Body of pancreas (tissue), 4 donors: ENCODE results near the gene GJD4. TPM values are rescaled to one million over a fixed set of nuclear protein-coding genes. Genes with fewer than 3 reads are reported as not detected.
A peak's percentile ranks its signal among the peaks of the same experiment; 100 is the strongest.

Source experiments
- ATAC-seq: fragments of 150-250 bp; one replicate; pipeline ENCODE4 v1.9.1; 2016
- DNase-seq, 4 donors: peaks; one replicate each; pipeline ENCODE4 v3.0.0-alpha.2; 2019
- H3K27ac ChIP-seq, 4 donors: fragments of 200-600 bp; sonication (generic); 1 replicate in 3 of 4; 2 replicates in 1 of 4; pipeline versions ENCODE4 v1.5.1 to v1.6.1; 2016 to 2019; ENCODE audit warnings: mild to moderate bottlenecking in 1 of 4, mixed read lengths in 1 of 4, moderate library complexity in 1 of 4
- H3K27me3 ChIP-seq, 2 donors: fragments of 200-600 bp; sonication (generic); one replicate each; pipeline ENCODE4 v1.6.0; 2016; ENCODE audit warnings: mild to moderate bottlenecking in 1 of 2
- H3K36me3 ChIP-seq, 2 donors: fragments of 200-600 bp; sonication (generic); replicated peaks in 1 of 2; 2 replicates each; pipeline ENCODE4 v1.5.1; 2016; ENCODE audit warnings: low read depth in 2 of 2; ENCODE audit not compliant: insufficient read depth in 1 of 2
- H3K4me1 ChIP-seq: fragments of 200-600 bp; sonication (generic); one replicate; pipeline ENCODE4 v1.6.0; 2016
- H3K4me3 ChIP-seq, 2 donors: fragments of 200-600 bp; sonication (generic); 1 replicate in 1 of 2; 2 replicates in 1 of 2; pipeline ENCODE4 v1.5.1; 2016 to 2019
- H3K9me3 ChIP-seq, 3 donors: fragments of 200-600 bp; sonication (generic); 1 replicate in 2 of 3; 2 replicates in 1 of 3; pipeline ENCODE4 v1.5.1; 2016
- CTCF ChIP-seq, 7 experiments: fragments of 450-650 bp in 4 of 7; fragments of 200-600 bp in 3 of 7; sonication (generic) in 3 of 7; IDR thresholded peaks; one replicate each; pipeline ENCODE4 v1.5.1; 2016 to 2019; ENCODE audit warnings: antibody characterized with exemption in 7 of 7
- POLR2A ChIP-seq, 3 donors: fragments of 450-650 bp; IDR thresholded peaks; one replicate each; pipeline ENCODE4 v1.6.1; 2016; ENCODE audit warnings: antibody characterized with exemption in 3 of 3, mild to moderate bottlenecking in 2 of 3
- WGBS, 2 donors: methylation state at CpG; one replicate each; pipeline ENCODE4 v1.1.5; 2017; 5-methylcytosine and 5-hydroxymethylcytosine counted together
- intact Hi-C: fragments of 100-400 bp; cut with DNase I; formaldehyde crosslinking; loops from one replicate; pipeline ENCODE4 v1.15.1; 2023
- total RNA-seq, 2 donors: library from RNA; depleted of rRNA; stranded (reverse); fragments of >200 nt; gene quantifications; one replicate each; pipeline ENCODE4 v1.1.0, GENCODE V29; 2016

GJD4 gene
- total RNA-seq, 2 donors from 2014 or later = not detected

GRCh38 chr10:35600193-35600592, 4.9 kb upstream of the GJD4 start:
- no peaks in the 10 kb centered on the region for H3K27me3 ChIP-seq
- TF ChIP-seq CTCF (IDR thresholded peaks at IDR 0.05) (no peak), POLR2A (IDR thresholded peaks at IDR 0.05) (no peak)
- DNase-seq (no peak), ATAC-seq (no peak)
- H3K4me3 ChIP-seq = no peak overlapping the region
- WGBS, 2 donors = 29 to 49% methylated on average over 2 of the region's 2 CpGs
- intact Hi-C loops = no loop called here
- H3K4me1 ChIP-seq = no peaks in the 10 kb centered on the region
- no peak overlapping the region for H3K27ac ChIP-seq
- no peaks in the 10 kb centered on the region for H3K36me3 ChIP-seq
- H3K9me3 ChIP-seq = no peaks in the 10 kb centered on the region

- Histone ChIP-seq H3K9me3 (no peaks in the 10 kb centered on the region), H3K4me1 (peaks cover 10% of the 10 kb centered on the region), H3K27me3 (peaks cover 0 to 10% of the 10 kb centered on the region in 2 donors), H3K4me3 (no peak overlapping the region), H3K36me3 (no peaks in the 10 kb centered on the region), H3K27ac (no peak overlapping the region)
- TF ChIP-seq POLR2A (IDR thresholded peaks at IDR 0.05) = no peak
- TF ChIP-seq CTCF (IDR thresholded peaks at IDR 0.05) = no peak
- intact Hi-C loops = no loop called here
- ATAC-seq (no peak), DNase-seq (no peak)
- WGBS, 2 donors = 78 to 84% methylated on average over 6 of the region's 6 CpGs
Measured at GRCh38 chr10:35606430-35606829, 1.3 kb downstream of the GJD4 start.

GRCh38 chr10:35607475-35608327, 2.6 kb downstream of the GJD4 start:
- no peaks in the 10 kb centered on the region for H3K9me3 ChIP-seq
- peaks cover 10% of the 10 kb centered on the region for H3K4me1 ChIP-seq
- 8 to 29% methylated on average over 18 to 70 of the region's 78 CpGs for WGBS, 2 donors
- no peak overlapping the region for H3K4me3 ChIP-seq
- no peak overlapping the region for H3K27ac ChIP-seq
- no peak for ATAC-seq
- peaks cover 0 to 10% of the 10 kb centered on the region in 2 donors for H3K27me3 ChIP-seq
- intact Hi-C loops = no loop called here
- no peaks in the 10 kb centered on the region for H3K36me3 ChIP-seq
- DNase-seq = peak in 1 of 4 donors; percentile 12
- TF ChIP-seq POLR2A (IDR thresholded peaks at IDR 0.05) (no peak), CTCF (IDR thresholded peaks at IDR 0.05) (no peak)

GRCh38 chr10:35608328-35608672, 3.2 kb downstream of the GJD4 start:
- peaks cover 0 to 10% of the 10 kb centered on the region in 2 donors for H3K27me3 ChIP-seq

More at GRCh38 chr10:35608328-35608672, 3.2 kb downstream of the GJD4 start:
- no peak overlapping the region for H3K4me3 ChIP-seq
- H3K9me3 ChIP-seq = no peaks in the 10 kb centered on the region
- 59 to 67% methylated on average over 6 to 14 of the region's 16 CpGs for WGBS, 2 donors
- DNase-seq (no peak), ATAC-seq (no peak)
- H3K36me3 ChIP-seq = no peaks in the 10 kb centered on the region
- peaks cover 10% of the 10 kb centered on the region for H3K4me1 ChIP-seq
- intact Hi-C loops = no loop called here
- no peak overlapping the region for H3K27ac ChIP-seq
- TF ChIP-seq CTCF (IDR thresholded peaks at IDR 0.05) = no peak
- TF ChIP-seq POLR2A (IDR thresholded peaks at IDR 0.05) = no peak
